Myocyte (in vitro differentiated cells): ENCODE measurements around the gene CDC123. TPM values are rescaled to one million over a fixed set of nuclear protein-coding genes. Genes with fewer than 3 reads are reported as not detected.
"Not testable (repeated sequence)": the region's sequence is repeated elsewhere in the genome, so short reads cannot be mapped to it uniquely, and the experiment has no call there.

Experiments
- DNase-seq: peaks from one replicate; pipeline ENCODE4 v3.0.0-alpha.2; 2012; ENCODE audit warnings: low read depth
- total RNA-seq: library from RNA; depleted of rRNA; stranded (reverse); fragments of >200 nt; gene quantifications from 2 replicates; pipeline ENCODE4 v1.2.3, GENCODE V29; 2014

CDC123 gene
- total RNA-seq, 1 donor from 2014 or later, result 83.4 TPM

DNA sequence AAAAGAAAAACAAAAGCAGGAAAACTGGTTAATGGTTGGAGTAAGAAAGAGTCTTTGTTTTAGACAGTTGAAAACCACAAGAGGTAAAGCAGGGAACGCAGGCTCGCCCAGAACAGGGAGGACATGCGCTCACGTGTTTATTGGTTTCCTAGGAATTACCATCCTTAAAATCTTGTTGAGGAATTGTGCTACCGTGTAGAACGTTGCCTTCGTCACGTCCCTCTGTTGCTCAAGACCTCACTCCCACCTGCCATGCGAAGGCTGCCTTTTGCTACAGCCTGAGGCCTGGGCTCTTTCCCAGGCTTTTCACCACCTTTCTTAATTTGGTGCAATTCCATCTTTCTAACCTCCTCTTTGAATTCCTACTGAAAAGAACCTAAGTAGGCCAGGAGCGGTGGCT is 91.8 kb downstream of the CDC123 start:
- DNase-seq, result no peak

GRCh38 chr10:12297784-12298183 is 101.8 kb downstream of the CDC123 start:
- not testable (repeated sequence) for DNase-seq

DNA sequence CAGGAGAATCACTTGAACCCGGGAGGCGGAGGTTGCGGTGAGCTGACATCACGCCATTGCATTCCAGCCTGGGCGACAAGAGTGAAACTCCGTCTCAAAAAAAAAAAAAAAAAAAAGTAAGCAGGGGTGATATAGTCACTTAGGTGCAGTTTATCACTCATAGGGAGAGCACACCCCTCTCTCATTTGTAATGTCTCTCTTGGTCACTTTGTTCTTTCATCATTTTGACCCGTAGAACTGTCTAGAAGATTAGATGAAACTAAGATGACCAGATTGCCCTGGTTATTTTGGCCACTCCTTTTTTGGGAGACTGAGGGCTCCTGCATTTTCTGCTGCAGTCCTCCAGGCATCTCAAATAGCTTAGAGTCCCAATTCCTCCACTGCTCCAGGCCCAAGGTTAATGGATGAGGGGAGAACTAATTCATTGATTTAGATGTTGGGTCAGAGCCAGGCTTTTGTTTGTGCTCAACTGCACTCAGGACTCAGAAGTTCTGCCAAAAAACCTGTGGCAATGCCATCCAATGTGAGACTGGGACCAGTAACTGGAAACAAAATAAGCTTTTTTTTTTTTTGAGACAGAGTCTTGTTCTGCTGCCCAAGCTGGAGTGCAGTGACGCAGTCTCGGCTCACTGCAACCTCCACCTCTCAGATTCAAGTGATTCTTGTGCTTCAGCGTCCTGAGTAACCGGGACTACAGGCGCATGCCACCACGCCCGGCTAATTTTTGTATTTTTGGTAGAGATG is 103.4 kb downstream of the CDC123 start:
- DNase-seq, result no peak

Other genes with a start within 250 kb of the CDC123 start
- 14.1 and 17.0 TPM in 2 replicates for gene UPF2, start 153.4 kb upstream of the CDC123 start, total RNA-seq
- 15.0 and 20.5 TPM in 2 replicates for gene DHTKD1, start 127.2 kb upstream of the CDC123 start, total RNA-seq
- 17.0 and 18.6 TPM in 2 replicates for gene SEC61A2, start 66.5 kb upstream of the CDC123 start, total RNA-seq
- gene NUDT5, start 297 bp upstream of the CDC123 start, total RNA-seq, result 27.9 and 30.7 TPM in 2 replicates
- 0.52 and 0.96 TPM in 2 replicates for gene CAMK1D, start 153.4 kb downstream of the CDC123 start, total RNA-seq